Activated B cell treated with CpG ODN at 0.5 μM for 24 hours (primary cell): ENCODE data around the gene ST6GALNAC3. TPM values are rescaled to one million over a fixed set of nuclear protein-coding genes. Genes with fewer than 3 reads are reported as not detected.
"Not testable (repeated sequence)": the region's sequence is repeated elsewhere in the genome, so short reads cannot be mapped to it uniquely, and the experiment has no call there.

Experiments used
- ATAC-seq: fragments of 200-7000 bp; cut with Tn5 transposase; one replicate; pipeline ENCODE4 v1.10.0; 2021; ENCODE audit warnings: low read depth, mild to moderate bottlenecking, moderate library complexity
- CTCF ChIA-PET: fragments of 350-600 bp; sonication (Branson Sonifier 250); formaldehyde crosslinking; loops from one replicate; lab custom pipeline; 2021; ENCODE audit warnings: antibody characterized with exemption; lab: Charles Lee
- POLR2A ChIA-PET: fragments of 350-600 bp; sonication (Branson Sonifier 250); formaldehyde crosslinking; loops from one replicate; lab custom pipeline; 2021; ENCODE audit warnings: antibody characterized with exemption; lab: Charles Lee
- DNase-seq: peaks from one replicate; pipeline ENCODE4 v3.0.0; 2022
- H3K27ac Mint-ChIP-seq: one replicate; pipeline ENCODE4 v1.8.0; 2020; ENCODE audit warnings: mixed read lengths
- H3K27me3 Mint-ChIP-seq: one replicate; pipeline ENCODE4 v1.8.0; 2021; ENCODE audit warnings: mixed read lengths
- H3K36me3 Mint-ChIP-seq: one replicate; pipeline ENCODE4 v1.8.0; 2021; ENCODE audit warnings: low read depth, mixed read lengths
- H3K4me1 Mint-ChIP-seq: one replicate; pipeline ENCODE4 v1.8.0; 2021; ENCODE audit warnings: mixed read lengths
- H3K4me3 Mint-ChIP-seq: one replicate; pipeline ENCODE4 v1.8.0; 2020; ENCODE audit warnings: mild to moderate bottlenecking, mixed read lengths
- H3K9me3 Mint-ChIP-seq: one replicate; pipeline ENCODE4 v1.8.0; 2020; ENCODE audit warnings: mixed read lengths
- intact Hi-C: fragments of 100-400 bp; cut with micrococcal nuclease; formaldehyde crosslinking; loops from one replicate; pipeline ENCODE4 v1.15.1; 2024
- total RNA-seq: library from RNA; stranded (reverse); gene quantifications from 2 replicates; pipeline ENCODE4 v1.2.3, GENCODE V29; 2022
- TF ChIP-seq, protein P1 (sequence below): fragments of 200-600 bp; IDR thresholded peaks from one replicate; pipeline ENCODE4 v1.8.0; 2022; ENCODE audit warnings: antibody characterized with exemption, mild to moderate bottlenecking

The ST6GALNAC3 gene
- total RNA-seq, 1 donor from 2014 or later = 12.6 TPM

DNA sequence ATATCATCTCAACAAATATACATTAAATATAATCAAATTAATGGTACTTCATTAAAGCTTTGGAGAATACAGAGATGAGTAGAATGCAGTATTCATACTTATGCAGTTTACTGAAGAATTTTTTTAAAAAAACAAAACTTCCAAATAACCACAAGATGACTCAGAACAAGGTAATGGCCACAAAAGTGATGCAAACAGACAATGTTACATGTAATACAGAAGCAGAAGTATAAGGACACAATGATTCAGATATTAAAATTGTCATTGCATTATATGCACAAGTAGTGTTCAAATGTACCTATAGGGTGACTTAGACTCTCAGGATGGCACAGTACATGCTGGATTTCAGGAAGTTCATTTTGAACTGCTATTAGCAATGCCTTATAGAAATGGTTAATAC is 565.5 kb downstream of the ST6GALNAC3 start:
- ChIA-PET POLR2A (no interaction called here), CTCF (no interaction called here)
- Mint-ChIP-seq H3K4me3 (no peak overlapping the region), H3K4me1 (no peaks in the 10 kb centered on the region), H3K36me3 (no peaks in the 10 kb centered on the region), H3K27me3 (no peaks in the 10 kb centered on the region), H3K27ac (no peak overlapping the region), H3K9me3 (peaks cover 2% of the 10 kb centered on the region)
- DNase-seq = no peak
- ATAC-seq = no peak
- intact Hi-C loops = no loop called here
- TF ChIP-seq, protein P1, sequence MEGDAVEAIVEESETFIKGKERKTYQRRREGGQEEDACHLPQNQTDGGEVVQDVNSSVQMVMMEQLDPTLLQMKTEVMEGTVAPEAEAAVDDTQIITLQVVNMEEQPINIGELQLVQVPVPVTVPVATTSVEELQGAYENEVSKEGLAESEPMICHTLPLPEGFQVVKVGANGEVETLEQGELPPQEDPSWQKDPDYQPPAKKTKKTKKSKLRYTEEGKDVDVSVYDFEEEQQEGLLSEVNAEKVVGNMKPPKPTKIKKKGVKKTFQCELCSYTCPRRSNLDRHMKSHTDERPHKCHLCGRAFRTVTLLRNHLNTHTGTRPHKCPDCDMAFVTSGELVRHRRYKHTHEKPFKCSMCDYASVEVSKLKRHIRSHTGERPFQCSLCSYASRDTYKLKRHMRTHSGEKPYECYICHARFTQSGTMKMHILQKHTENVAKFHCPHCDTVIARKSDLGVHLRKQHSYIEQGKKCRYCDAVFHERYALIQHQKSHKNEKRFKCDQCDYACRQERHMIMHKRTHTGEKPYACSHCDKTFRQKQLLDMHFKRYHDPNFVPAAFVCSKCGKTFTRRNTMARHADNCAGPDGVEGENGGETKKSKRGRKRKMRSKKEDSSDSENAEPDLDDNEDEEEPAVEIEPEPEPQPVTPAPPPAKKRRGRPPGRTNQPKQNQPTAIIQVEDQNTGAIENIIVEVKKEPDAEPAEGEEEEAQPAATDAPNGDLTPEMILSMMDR = no peak

DNA sequence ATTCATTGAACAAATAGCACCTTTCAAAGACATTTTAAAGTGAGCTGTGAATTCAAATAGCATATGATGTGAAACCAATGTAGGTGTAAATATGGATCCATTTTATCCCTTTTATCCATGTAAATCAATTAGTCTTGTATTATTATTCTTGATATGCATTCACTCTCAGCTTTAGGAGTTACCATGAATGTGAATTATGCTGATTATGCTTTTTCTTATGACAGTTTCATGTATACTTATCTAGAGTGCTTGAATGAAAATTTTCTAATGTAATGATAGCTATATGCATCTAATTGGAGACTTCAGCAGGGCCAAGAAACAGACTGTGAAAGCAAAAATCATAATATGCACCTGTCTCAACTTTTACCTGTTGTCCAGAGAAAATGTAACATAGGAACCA is 566.2 kb downstream of the ST6GALNAC3 start:
- H3K27me3 Mint-ChIP-seq = no peaks in the 10 kb centered on the region
- DNase-seq (no peak), ATAC-seq (no peak)
- H3K36me3 Mint-ChIP-seq = no peaks in the 10 kb centered on the region
- TF ChIP-seq, protein P1 = no peak
- CTCF ChIA-PET = no interaction called here
- POLR2A ChIA-PET = no interaction called here
- no peak overlapping the region for H3K27ac Mint-ChIP-seq
- intact Hi-C loops = no loop called here
- no peaks in the 10 kb centered on the region for H3K4me1 Mint-ChIP-seq
- no peak overlapping the region for H3K4me3 Mint-ChIP-seq
- H3K9me3 Mint-ChIP-seq = peaks cover 2% of the 10 kb centered on the region

DNA sequence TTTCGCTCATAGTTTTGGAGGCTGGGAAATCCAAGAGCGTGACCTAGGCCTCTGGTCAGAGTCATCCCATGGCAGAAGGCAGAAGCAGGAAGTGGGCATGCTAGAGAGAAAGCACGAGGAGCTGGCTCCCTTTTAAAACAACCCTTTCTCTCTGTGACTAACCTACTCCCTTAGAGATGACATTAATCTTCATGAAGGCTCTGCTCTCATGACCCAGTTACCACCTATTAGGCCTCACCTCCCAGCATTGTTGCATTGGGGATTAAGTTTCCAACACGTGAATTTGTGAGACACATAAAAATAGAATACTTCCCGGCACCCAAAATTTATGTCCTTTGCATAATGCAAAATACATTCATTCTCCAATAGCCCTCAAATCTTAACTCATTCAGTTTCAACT is 569.6 kb downstream of the ST6GALNAC3 start:
- H3K36me3 Mint-ChIP-seq = no peaks in the 10 kb centered on the region
- no peak for ATAC-seq
- TF ChIP-seq, protein P1 = no peak
- POLR2A ChIA-PET = no interaction called here
- no peaks in the 10 kb centered on the region for H3K4me1 Mint-ChIP-seq
- H3K27me3 Mint-ChIP-seq = no peaks in the 10 kb centered on the region
- DNase-seq = no peak
- CTCF ChIA-PET = no interaction called here
- no peak overlapping the region for H3K4me3 Mint-ChIP-seq
- H3K9me3 Mint-ChIP-seq = peaks cover 2% of the 10 kb centered on the region
- no peak overlapping the region for H3K27ac Mint-ChIP-seq
- intact Hi-C loops = no loop called here

DNA sequence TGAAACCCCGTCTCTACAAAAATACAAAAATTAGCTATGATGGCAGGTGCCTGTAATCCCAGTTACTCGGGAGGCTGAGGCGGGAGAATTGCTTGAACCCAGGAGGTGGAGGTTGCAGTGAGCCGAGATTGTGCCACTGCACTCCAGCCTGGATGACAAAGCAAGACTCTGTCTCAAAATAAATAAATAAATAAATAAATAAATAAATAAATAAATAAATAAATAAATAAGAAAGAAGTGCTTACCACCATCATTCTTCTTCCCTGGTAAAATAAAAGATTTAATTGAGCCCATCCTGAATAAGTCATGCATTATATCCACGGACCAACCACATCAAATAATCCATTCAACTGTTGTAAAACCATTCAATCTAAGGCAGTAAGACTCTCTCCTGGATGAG is 578.3 kb downstream of the ST6GALNAC3 start:
- H3K27ac Mint-ChIP-seq, H3K4me1 Mint-ChIP-seq, H3K36me3 Mint-ChIP-seq, H3K4me3 Mint-ChIP-seq, ATAC-seq, intact Hi-C loops, H3K27me3 Mint-ChIP-seq, DNase-seq, POLR2A ChIA-PET, CTCF ChIA-PET: not testable (repeated sequence)
- H3K9me3 Mint-ChIP-seq = peaks cover 16% of the 10 kb centered on the region

DNA sequence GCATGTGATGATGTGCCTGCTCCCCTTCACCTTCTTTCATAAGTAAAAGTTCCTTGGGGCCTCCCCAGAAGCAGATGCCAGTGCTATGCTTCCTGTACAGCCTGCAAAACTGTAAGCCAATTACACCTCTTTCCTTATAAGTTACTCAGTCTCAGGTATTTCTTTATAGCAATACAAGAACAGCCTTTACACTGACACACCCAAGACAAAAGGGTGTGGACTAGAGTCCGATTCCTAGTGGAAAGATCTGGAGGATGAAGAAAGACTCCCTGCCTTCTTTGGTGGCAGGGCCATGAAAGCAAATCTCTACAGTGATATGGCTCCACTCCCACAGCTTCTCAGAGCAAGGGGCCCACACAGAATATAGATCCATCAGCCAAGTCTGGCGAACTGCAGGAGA is 583.1 kb downstream of the ST6GALNAC3 start:
- Mint-ChIP-seq H3K9me3 (peaks cover 10% of the 10 kb centered on the region), H3K27ac (no peak overlapping the region), H3K36me3 (no peaks in the 10 kb centered on the region), H3K4me3 (no peak overlapping the region), H3K4me1 (no peaks in the 10 kb centered on the region), H3K27me3 (no peaks in the 10 kb centered on the region)
- POLR2A ChIA-PET = no interaction called here
- ATAC-seq (no peak), DNase-seq (no peak)
- CTCF ChIA-PET = no interaction called here
- intact Hi-C loops = no loop called here
- TF ChIP-seq, protein P1 = no peak

DNA sequence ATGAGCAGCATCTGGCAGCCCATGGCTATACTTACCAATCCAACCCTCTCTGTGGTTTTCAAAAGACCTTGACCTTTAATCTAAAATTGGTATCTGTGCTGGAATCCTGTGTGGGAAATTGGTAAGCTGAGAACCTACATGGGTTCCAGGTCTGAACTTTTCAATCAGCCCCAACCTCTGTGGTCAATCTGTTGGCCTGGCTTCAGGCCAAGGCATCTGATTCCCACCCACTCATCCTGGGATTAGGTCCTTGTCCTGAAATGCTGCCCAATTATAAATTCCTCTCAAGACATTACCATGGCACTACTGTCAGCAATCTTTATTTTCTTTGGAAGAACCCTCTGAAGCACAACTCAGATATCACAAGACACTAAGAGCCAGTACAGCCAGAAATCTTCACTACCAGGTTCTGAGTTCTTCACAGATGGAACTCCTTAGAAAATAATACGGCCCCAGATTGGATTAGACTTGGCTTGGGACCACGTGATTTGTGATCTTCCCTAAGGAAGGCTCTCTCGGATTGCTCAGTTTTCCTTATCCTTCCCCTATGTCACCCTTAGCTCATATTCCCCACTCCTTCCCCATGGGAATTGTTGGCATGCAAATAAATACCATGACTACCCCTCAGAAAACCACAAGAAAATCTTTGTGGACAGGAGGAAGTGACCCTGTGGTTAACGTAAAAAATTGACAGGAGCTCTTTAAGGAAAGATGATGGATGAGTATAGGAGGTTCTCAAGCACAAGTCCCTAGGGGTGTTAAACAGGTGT is 584.8 kb downstream of the ST6GALNAC3 start:
- Mint-ChIP-seq H3K4me3 (no peak overlapping the region), H3K27ac (no peak overlapping the region), H3K4me1 (no peaks in the 10 kb centered on the region), H3K36me3 (no peaks in the 10 kb centered on the region), H3K9me3 (peaks cover 10% of the 10 kb centered on the region), H3K27me3 (no peaks in the 10 kb centered on the region)
- intact Hi-C loops = no loop called here
- DNase-seq (no peak), ATAC-seq (no peak)
- TF ChIP-seq, protein P1 = no peak
- ChIA-PET CTCF (no interaction called here), POLR2A (no interaction called here)
